ENCODE measurements around the gene C6orf163. TPM values are rescaled to one million over a fixed set of nuclear protein-coding genes. Genes with fewer than 3 reads are reported as not detected.

Gene C6orf163
- total and polyA plus RNA-seq, 5 donors from 2014 or later = 0.53 to 2.1 (median 1.3) TPM; not detected in 1

- Histone ChIP-seq H3K9me3 (ENCODE audit: control insufficient read depth in 2 of 2, low read length in 2 of 2) (no peaks in the 10 kb centered on the region), H3K27ac (ENCODE audit: insufficient read depth, low read length, poor library complexity, severe bottlenecking) (no peak overlapping the region), H3K36me3 (ENCODE audit: control insufficient read depth, insufficient read depth, low read length) (no peaks in the 10 kb centered on the region), H3K27me3 (ENCODE audit: control insufficient read depth, insufficient read depth, low read length) (no peaks in the 10 kb centered on the region), H3K4me1 (ENCODE audit: control insufficient read depth, insufficient read depth, low read length, poor library complexity, severe bottlenecking) (no peaks in the 10 kb centered on the region), H3K4me3 (ENCODE audit: low read depth, low read length) (no peak overlapping the region)
- Mint-ChIP-seq H3K27ac (no peak overlapping the region), H3K4me1 (peaks cover 0 to 4% (median 0%) of the 10 kb centered on the region in 4 donors), H3K9me3 (peaks cover 0 to 4% (median 0%) of the 10 kb centered on the region in 7 donors), H3K27me3 (no peaks in the 10 kb centered on the region), H3K4me3 (no peak overlapping the region), H3K36me3 (peaks cover 3% of the 10 kb centered on the region)
- ATAC-seq (ENCODE audit: low read depth in 2 of 2) (no peak), DNase-seq (no peak)
These were observed 32.0 kb downstream of the C6orf163 start for GRCh38 chr6:87376643-87377042.

- peaks cover 0 to 4% (median 0%) of the 10 kb centered on the region in 4 donors for H3K4me1 Mint-ChIP-seq
- Histone ChIP-seq H3K27me3 (ENCODE audit: control insufficient read depth, insufficient read depth, low read length) (no peaks in the 10 kb centered on the region), H3K4me1 (ENCODE audit: control insufficient read depth, insufficient read depth, low read length, poor library complexity, severe bottlenecking) (no peaks in the 10 kb centered on the region), H3K27ac (ENCODE audit: insufficient read depth, low read length, poor library complexity, severe bottlenecking) (no peak overlapping the region), H3K36me3 (ENCODE audit: control insufficient read depth, insufficient read depth, low read length) (no peaks in the 10 kb centered on the region), H3K9me3 (ENCODE audit: control insufficient read depth in 2 of 2, low read length in 2 of 2) (no peaks in the 10 kb centered on the region), H3K4me3 (ENCODE audit: low read depth, low read length) (no peak overlapping the region)
- no peak for ATAC-seq (ENCODE audit: low read depth in 2 of 2)
- no peaks in the 10 kb centered on the region for H3K27me3 Mint-ChIP-seq
- H3K36me3 Mint-ChIP-seq = peaks cover 3% of the 10 kb centered on the region
- no peak overlapping the region for H3K4me3 Mint-ChIP-seq
- no peak overlapping the region for H3K27ac Mint-ChIP-seq
- peaks cover 0 to 2% (median 0%) of the 10 kb centered on the region in 7 donors for H3K9me3 Mint-ChIP-seq
- no peak for DNase-seq
These were observed 34.3 kb downstream of the C6orf163 start for GRCh38 chr6:87378947-87379346.

- Histone ChIP-seq H3K9me3 (ENCODE audit: control insufficient read depth in 2 of 2, low read length in 2 of 2) (no peaks in the 10 kb centered on the region), H3K4me3 (ENCODE audit: low read depth, low read length) (no peak overlapping the region), H3K27ac (ENCODE audit: insufficient read depth, low read length, poor library complexity, severe bottlenecking) (no peak overlapping the region), H3K4me1 (ENCODE audit: control insufficient read depth, insufficient read depth, low read length, poor library complexity, severe bottlenecking) (no peaks in the 10 kb centered on the region), H3K36me3 (ENCODE audit: control insufficient read depth, insufficient read depth, low read length) (no peaks in the 10 kb centered on the region), H3K27me3 (ENCODE audit: control insufficient read depth, insufficient read depth, low read length) (no peaks in the 10 kb centered on the region)
- Mint-ChIP-seq H3K4me1 (no peaks in the 10 kb centered on the region), H3K9me3 (no peaks in the 10 kb centered on the region), H3K4me3 (no peak overlapping the region), H3K27ac (no peak overlapping the region), H3K36me3 (peaks cover 3% of the 10 kb centered on the region), H3K27me3 (no peaks in the 10 kb centered on the region)
- ATAC-seq (ENCODE audit: low read depth in 2 of 2) (no peak), DNase-seq (no peak)
These were observed 38.2 kb downstream of the C6orf163 start for GRCh38 chr6:87382861-87383260.

- Histone ChIP-seq H3K9me3 (ENCODE audit: control insufficient read depth in 2 of 2, low read length in 2 of 2) (no peaks in the 10 kb centered on the region), H3K36me3 (ENCODE audit: control insufficient read depth, insufficient read depth, low read length) (no peaks in the 10 kb centered on the region), H3K4me3 (ENCODE audit: low read depth, low read length) (no peak overlapping the region), H3K27me3 (ENCODE audit: control insufficient read depth, insufficient read depth, low read length) (no peaks in the 10 kb centered on the region), H3K4me1 (ENCODE audit: control insufficient read depth, insufficient read depth, low read length, poor library complexity, severe bottlenecking) (no peaks in the 10 kb centered on the region), H3K27ac (ENCODE audit: insufficient read depth, low read length, poor library complexity, severe bottlenecking) (no peak overlapping the region)
- no peak for ATAC-seq (ENCODE audit: low read depth in 2 of 2)
- H3K27me3 Mint-ChIP-seq = no peaks in the 10 kb centered on the region
- H3K4me3 Mint-ChIP-seq = no peak overlapping the region
- H3K27ac Mint-ChIP-seq = no peak overlapping the region
- H3K9me3 Mint-ChIP-seq = no peaks in the 10 kb centered on the region
- H3K36me3 Mint-ChIP-seq = peaks cover 3% of the 10 kb centered on the region
- H3K4me1 Mint-ChIP-seq = no peaks in the 10 kb centered on the region
- no peak for DNase-seq
These were observed 39.4 kb downstream of the C6orf163 start for GRCh38 chr6:87384038-87384437.

GRCh38 chr6:87384449-87384848 lies 39.8 kb downstream of the C6orf163 start:
- no peak overlapping the region for H3K4me3 Mint-ChIP-seq
- H3K9me3 Mint-ChIP-seq = no peaks in the 10 kb centered on the region
- H3K36me3 Mint-ChIP-seq = peaks cover 3% of the 10 kb centered on the region
- no peaks in the 10 kb centered on the region for H3K27me3 ChIP-seq (ENCODE audit: control insufficient read depth, insufficient read depth, low read length)
- H3K36me3 ChIP-seq (ENCODE audit: control insufficient read depth, insufficient read depth, low read length) = no peaks in the 10 kb centered on the region
- no peaks in the 10 kb centered on the region for H3K9me3 ChIP-seq (ENCODE audit: control insufficient read depth in 2 of 2, low read length in 2 of 2)
- ATAC-seq (ENCODE audit: low read depth in 2 of 2) (no peak), DNase-seq (no peak)
- no peaks in the 10 kb centered on the region for H3K4me1 Mint-ChIP-seq
- H3K4me3 ChIP-seq (ENCODE audit: low read depth, low read length) = no peak overlapping the region
- H3K27me3 Mint-ChIP-seq = no peaks in the 10 kb centered on the region
- H3K27ac Mint-ChIP-seq = no peak overlapping the region
- no peaks in the 10 kb centered on the region for H3K4me1 ChIP-seq (ENCODE audit: control insufficient read depth, insufficient read depth, low read length, poor library complexity, severe bottlenecking)
- no peak overlapping the region for H3K27ac ChIP-seq (ENCODE audit: insufficient read depth, low read length, poor library complexity, severe bottlenecking)

GRCh38 chr6:87391334-87391733 lies 46.7 kb downstream of the C6orf163 start:
- DNase-seq = peak in 1 of 3 donors; percentile 6
- no peak overlapping the region for H3K4me3 Mint-ChIP-seq
- Histone ChIP-seq H3K36me3 (ENCODE audit: control insufficient read depth, insufficient read depth, low read length) (no peaks in the 10 kb centered on the region), H3K4me3 (ENCODE audit: low read depth, low read length) (no peak overlapping the region), H3K27ac (ENCODE audit: insufficient read depth, low read length, poor library complexity, severe bottlenecking) (no peak overlapping the region), H3K4me1 (ENCODE audit: control insufficient read depth, insufficient read depth, low read length, poor library complexity, severe bottlenecking) (no peaks in the 10 kb centered on the region), H3K9me3 (ENCODE audit: control insufficient read depth in 2 of 2, low read length in 2 of 2) (no peaks in the 10 kb centered on the region), H3K27me3 (ENCODE audit: control insufficient read depth, insufficient read depth, low read length) (no peaks in the 10 kb centered on the region)
- H3K4me1 Mint-ChIP-seq = peaks cover 0 to 2% (median 0%) of the 10 kb centered on the region in 4 donors
- H3K9me3 Mint-ChIP-seq = no peaks in the 10 kb centered on the region
- H3K27me3 Mint-ChIP-seq = no peaks in the 10 kb centered on the region
- no peak for ATAC-seq (ENCODE audit: low read depth in 2 of 2)
- H3K27ac Mint-ChIP-seq = no peak overlapping the region
- no peaks in the 10 kb centered on the region for H3K36me3 Mint-ChIP-seq

- Mint-ChIP-seq H3K9me3 (no peaks in the 10 kb centered on the region), H3K4me1 (peaks cover 0 to 2% (median 0%) of the 10 kb centered on the region in 4 donors), H3K27ac (no peak overlapping the region), H3K36me3 (peaks cover 2% of the 10 kb centered on the region), H3K27me3 (no peaks in the 10 kb centered on the region), H3K4me3 (no peak overlapping the region)
- peak; percentile 88 to 90 for ATAC-seq (ENCODE audit: low read depth in 2 of 2)
- H3K9me3 ChIP-seq (ENCODE audit: control insufficient read depth in 2 of 2, low read length in 2 of 2) = no peaks in the 10 kb centered on the region
- H3K36me3 ChIP-seq (ENCODE audit: control insufficient read depth, insufficient read depth, low read length) = no peaks in the 10 kb centered on the region
- no peaks in the 10 kb centered on the region for H3K27me3 ChIP-seq (ENCODE audit: control insufficient read depth, insufficient read depth, low read length)
- H3K27ac ChIP-seq (ENCODE audit: insufficient read depth, low read length, poor library complexity, severe bottlenecking) = no peak overlapping the region
- H3K4me1 ChIP-seq (ENCODE audit: control insufficient read depth, insufficient read depth, low read length, poor library complexity, severe bottlenecking) = no peaks in the 10 kb centered on the region
- H3K4me3 ChIP-seq (ENCODE audit: low read depth, low read length) = no peak overlapping the region
- peak in 2 of 3 donors; percentile 62 to 83 for DNase-seq
These were observed 48.5 kb downstream of the C6orf163 start for GRCh38 chr6:87393026-87393622.

GRCh38 chr6:87395431-87395830 lies 50.8 kb downstream of the C6orf163 start:
- Histone ChIP-seq H3K4me3 (ENCODE audit: low read depth, low read length) (no peak overlapping the region), H3K36me3 (ENCODE audit: control insufficient read depth, insufficient read depth, low read length) (no peaks in the 10 kb centered on the region), H3K9me3 (ENCODE audit: control insufficient read depth in 2 of 2, low read length in 2 of 2) (no peaks in the 10 kb centered on the region), H3K4me1 (ENCODE audit: control insufficient read depth, insufficient read depth, low read length, poor library complexity, severe bottlenecking) (no peaks in the 10 kb centered on the region), H3K27me3 (ENCODE audit: control insufficient read depth, insufficient read depth, low read length) (no peaks in the 10 kb centered on the region), H3K27ac (ENCODE audit: insufficient read depth, low read length, poor library complexity, severe bottlenecking) (no peak overlapping the region)
- peaks cover 2% of the 10 kb centered on the region for H3K36me3 Mint-ChIP-seq
- no peak overlapping the region for H3K27ac Mint-ChIP-seq
- ATAC-seq (ENCODE audit: low read depth in 2 of 2) (no peak), DNase-seq (no peak)
- H3K9me3 Mint-ChIP-seq = no peaks in the 10 kb centered on the region
- H3K4me1 Mint-ChIP-seq = peaks cover 0 to 2% (median 0%) of the 10 kb centered on the region in 4 donors
- no peaks in the 10 kb centered on the region for H3K27me3 Mint-ChIP-seq
- H3K4me3 Mint-ChIP-seq = no peak overlapping the region

Data from CD4-positive, CD25-positive, alpha-beta regulatory T cell (primary cell).